Stimulated activated CD8-positive, alpha-beta memory T cell treated with anti-CD3 and anti-CD28 coated beads, Interleukin-7, amount 100 ng/mL, for 1 hour (primary cell): ENCODE measurements around the gene RNF141.

Source experiments
- DNase-seq, 2 donors: peaks; one replicate each; pipeline ENCODE4 v3.0.0-alpha.2; 2020; ENCODE audit warnings: low read depth in 2 of 2

The RNF141 gene

DNA sequence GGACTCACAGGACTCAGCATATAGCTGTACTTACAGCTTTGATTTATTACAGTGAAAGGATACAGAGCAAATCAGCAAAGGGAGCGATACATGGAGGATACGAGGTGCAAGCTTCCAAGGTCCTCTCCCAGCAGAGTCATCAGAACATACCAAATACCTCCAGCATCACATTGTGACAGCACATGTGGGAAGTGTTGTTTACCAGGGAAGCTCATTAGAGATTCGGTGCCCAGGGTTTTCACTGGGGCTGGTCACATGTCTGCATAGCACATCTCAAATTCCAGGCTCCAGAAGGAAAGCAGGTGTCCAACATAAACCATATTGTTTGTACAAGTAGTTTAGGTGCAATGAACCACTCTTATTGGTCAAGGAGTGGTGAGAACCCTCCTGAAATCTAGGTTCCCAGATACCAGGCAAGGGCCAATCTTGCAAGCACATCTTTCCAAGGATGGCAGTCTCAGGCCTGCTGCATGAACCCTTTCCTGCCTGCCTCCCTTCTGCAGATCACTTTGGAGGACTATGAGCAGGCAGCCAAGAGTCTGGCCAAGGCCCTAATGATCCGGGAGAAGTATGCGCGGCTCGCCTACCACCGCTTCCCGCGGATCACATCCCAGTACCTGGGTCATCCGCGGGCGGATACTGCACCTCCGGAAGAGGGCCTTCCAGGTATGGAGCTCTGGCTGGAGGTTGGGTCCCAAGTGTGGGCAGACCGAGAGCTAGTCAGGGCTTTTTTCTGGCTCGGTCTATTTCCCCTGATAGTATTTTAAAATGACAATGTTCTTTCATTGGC is 59.2 kb downstream of the RNF141 start:
- DNase-seq, result no peak

- no peak for DNase-seq
Measured at GRCh38 chr11:10480760-10481159, 60.2 kb downstream of the RNF141 start.

DNA sequence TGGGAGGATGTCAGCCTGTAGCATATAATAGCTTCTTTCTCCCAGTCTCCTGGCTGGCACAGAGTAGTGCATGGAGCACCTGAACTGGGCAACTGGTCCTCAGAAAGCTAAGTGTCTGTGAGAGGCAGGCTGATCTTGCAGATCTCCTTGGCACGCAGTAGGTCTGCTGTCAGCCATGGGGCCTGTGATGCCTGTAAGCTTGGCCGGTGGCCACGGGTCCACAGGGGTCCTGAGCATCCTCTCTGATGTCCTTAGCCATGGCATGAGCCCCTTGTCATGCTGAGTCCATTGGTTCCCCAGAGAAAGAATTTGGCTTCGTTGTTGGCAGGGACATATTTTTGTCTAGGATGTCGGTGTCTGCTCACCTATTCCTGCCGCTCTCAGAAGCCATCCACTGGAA is 61.0 kb downstream of the RNF141 start:
- no peak for DNase-seq

GRCh38 chr11:10478574-10479550 is 62.1 kb downstream of the RNF141 start:
- no peak for DNase-seq

GRCh38 chr11:10478066-10478465 is 62.9 kb downstream of the RNF141 start:
- DNase-seq, result no peak

DNA sequence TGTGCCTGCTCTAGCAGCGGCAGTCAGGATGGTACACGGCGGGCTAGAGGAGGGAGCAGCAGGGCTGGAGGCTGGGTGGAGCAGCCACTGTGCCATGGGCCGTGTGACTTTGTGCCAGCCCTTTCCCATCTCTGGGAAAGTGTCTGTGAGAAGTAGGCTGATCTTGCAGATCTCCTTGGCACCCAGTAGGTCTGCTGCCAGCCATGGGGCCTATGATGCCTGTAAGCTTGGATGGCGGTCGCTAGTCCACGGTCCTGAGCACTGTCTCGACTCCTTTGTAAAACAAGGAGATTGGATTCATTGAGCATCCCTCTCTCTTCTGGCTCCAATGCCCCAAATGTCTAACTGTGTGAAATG is 63.3 kb downstream of the RNF141 start:
- DNase-seq, result no peak

DNA sequence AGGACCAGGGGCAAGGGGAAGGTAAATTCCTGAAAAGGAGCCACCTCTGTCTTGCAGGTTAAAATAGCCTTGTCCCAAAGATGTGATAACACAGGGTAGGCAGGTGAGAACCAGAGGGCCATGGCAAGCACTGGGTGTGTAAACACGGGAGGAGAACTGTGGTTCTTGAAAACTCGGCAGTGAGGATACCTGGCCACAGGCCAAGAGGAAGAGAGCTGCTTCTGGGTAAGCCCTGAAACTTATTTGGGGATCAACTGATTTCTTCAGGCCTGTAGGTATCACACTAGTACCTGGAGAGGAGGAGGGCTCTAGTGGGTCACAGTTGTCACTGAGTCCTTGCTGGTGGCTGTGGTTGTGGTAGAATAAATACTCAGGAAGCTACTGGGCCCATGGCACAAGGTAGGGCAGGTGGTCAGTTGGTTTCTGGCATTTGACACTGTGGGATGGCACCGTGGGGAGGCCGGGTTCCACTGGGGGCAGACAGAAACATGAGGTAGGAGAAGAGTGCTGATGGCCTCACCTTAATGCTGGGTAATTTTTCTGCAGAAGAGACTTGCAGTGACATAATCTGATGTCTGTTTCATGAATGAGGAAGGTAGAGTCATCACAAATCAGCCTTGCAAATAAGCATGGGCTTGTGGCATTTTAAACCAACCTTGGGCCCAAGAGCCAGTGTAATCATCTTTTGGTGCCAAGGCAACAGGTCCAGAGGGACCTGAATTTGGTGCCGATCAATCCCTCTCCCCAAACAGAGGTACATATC is 63.9 kb downstream of the RNF141 start:
- no peak for DNase-seq

GRCh38 chr11:10476342-10476741 is 64.6 kb downstream of the RNF141 start:
- DNase-seq, result no peak

DNA sequence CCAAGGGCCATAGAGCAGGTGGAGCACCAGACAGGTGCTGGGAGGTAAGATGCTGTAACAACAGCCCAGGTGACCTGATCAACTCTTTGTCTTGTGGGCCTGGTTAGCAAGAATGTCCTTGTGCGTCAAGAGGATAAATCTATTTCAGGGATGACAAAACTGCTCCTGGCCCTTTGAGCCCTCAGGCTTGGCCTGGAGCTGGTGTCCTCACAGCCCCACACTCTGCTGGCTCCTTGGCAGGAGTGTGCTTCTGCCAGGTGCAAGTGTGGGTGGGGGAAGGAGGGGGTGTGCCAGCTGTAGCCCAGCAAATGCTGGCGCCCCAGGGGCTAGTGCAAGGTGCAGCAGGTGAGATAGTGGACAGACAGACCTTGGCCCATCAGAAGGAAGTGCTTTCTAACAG is 66.4 kb downstream of the RNF141 start:
- DNase-seq, result no peak

DNA sequence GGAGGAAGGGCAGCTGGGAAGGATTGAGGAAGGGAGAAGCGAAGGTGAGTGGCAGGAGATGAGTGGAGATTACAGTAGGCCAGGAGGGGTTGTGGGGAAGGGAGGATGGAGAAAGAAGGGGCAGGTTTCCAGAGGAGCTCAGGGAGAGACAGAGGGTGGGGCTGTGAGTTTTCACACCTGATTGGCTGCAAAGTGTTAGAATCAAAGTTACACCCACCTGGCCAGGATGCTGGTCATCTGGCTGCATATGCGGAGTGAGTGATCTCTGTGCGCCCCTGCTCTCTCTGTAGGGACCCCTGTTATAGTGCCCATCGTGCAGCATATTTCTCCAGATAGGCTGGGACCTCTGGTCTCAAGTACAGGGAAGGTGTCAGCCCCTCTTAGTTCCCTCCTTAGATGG is 67.6 kb downstream of the RNF141 start:
- DNase-seq, result no peak

DNA sequence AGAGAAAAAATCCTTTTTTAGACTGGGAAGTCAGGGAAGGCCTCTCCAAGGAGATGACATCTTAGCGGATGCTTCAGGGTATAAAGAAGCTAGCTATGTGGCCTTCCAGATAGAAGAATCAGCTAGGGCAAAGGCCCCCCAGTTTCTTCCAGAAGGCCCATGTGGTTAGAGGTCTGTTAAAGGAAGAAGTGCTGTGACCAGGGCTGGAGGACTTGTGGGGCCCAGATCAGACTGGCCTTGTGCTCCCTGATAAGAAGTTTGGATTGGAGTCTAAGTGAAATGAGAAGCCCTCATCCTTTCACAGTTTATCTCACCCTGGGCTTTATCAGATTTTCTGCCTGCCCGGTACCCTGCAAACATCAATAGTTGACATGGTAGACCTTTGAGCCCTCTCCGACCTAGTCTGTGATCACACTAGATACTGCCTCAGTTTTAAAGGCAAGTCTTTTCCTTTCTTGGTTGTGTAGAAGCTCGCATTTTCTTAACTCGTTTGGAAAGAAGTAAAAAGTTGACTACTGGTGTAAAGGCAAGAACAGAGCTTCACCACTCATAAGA is 78.2 kb downstream of the RNF141 start:
- no peak for DNase-seq
